Left ventricle myocardium inferior (tissue), 1 donor: Measurements from ENCODE around the gene RBPJL. TPM values are rescaled to one million over a fixed set of nuclear protein-coding genes. Genes with fewer than 3 reads are reported as not detected.
A peak's percentile ranks its signal among the peaks of the same experiment; 100 is the strongest.

Experiments used
- DNase-seq: peaks from one replicate; pipeline ENCODE4 v3.0.0-alpha.2; 2020
- H3K27ac ChIP-seq: fragments of 200-600 bp; replicated peaks from 2 replicates; pipeline ENCODE4 v1.8.0; 2021
- H3K27me3 ChIP-seq: fragments of 200-600 bp; 2 replicates; pipeline ENCODE4 v1.8.0; 2021; ENCODE audit warnings: low read depth
- H3K36me3 ChIP-seq: fragments of 200-600 bp; 2 replicates; pipeline ENCODE4 v1.8.0; 2021
- H3K4me1 ChIP-seq: fragments of 200-600 bp; 2 replicates; pipeline ENCODE4 v1.8.0; 2021
- H3K4me3 ChIP-seq: fragments of 200-600 bp; 2 replicates; pipeline ENCODE4 v1.8.0; 2021; ENCODE audit warnings: mild to moderate bottlenecking, moderate library complexity
- H3K9me3 ChIP-seq: fragments of 200-600 bp; replicated peaks from 2 replicates; pipeline ENCODE4 v1.8.0; 2021
- intact Hi-C: fragments of 100-400 bp; cut with micrococcal nuclease; formaldehyde crosslinking; loops from one replicate; pipeline ENCODE4 v1.11.0; 2022
- total RNA-seq: library from RNA; stranded (reverse); fragmentation: NEBNext Ultra II Directional; extraction: Animal tissue kit (Norgen Biotek cat#: 25700); gene quantifications from one replicate; pipeline ENCODE4 v1.2.1, GENCODE V29; 2021
- TF ChIP-seq, protein P1 (sequence below): fragments of 200-600 bp; IDR thresholded peaks from 2 replicates; pipeline ENCODE4 v1.8.0; 2021; ENCODE audit warnings: antibody characterized with exemption, mild to moderate bottlenecking, borderline replicate concordance
- donor health status: DM: no; HTN: yes; CAD: no; lungs with severe emphysema.

RBPJL gene
- total RNA-seq, 1 donor from 2014 or later: not detected

DNA sequence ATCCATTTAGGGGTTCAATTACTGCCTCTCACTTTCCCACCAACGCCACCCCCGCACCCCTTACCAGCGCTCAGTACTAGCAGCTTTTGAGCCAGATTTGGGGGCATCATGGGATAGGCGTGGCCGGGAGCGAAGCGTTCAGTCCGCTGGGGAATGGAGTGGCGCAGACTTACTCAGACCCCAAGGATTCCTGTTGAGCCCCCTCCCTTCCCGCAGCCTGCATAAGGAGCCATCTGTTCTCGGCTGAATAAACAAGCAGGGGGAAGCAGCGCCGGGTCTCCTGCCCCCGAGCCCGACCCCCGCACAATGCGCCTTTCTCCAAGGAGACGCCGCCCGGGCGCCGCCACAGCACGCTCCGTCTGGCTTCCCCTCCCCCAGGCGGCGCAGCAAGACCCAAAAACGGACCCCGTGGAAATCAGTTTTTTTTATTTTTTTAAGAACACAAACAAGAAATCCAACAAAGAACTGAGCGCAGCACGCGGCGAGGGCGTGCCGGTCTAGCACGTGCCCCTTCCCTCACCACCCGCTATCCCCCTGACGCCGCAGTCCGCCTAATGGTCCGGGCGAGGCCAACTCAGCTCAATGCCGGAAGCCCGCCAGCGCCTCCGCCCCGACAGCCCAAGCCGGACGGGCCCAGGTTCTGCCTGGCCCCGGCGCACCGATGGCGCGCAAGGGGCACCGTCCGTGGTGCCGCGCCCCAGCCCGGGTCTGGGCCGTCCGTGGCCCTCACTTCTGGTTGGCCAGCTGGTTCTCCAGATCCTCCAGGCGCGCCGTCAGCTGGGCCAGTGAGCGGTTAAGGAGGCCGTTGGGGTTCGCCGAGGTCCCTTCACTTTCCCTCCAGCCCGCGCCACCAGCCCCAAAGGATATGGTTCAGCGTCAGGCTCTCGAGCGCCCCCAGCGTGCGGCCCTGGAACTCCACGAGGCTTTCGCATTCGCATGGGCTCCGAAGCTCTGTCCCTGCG is 13.3 kb upstream of the RBPJL start:
- Histone ChIP-seq H3K27me3 (peaks cover 64% of the 10 kb centered on the region), H3K27ac (peak overlapping the region; percentile 27), H3K4me3 (peak overlapping the region; percentile 70), H3K36me3 (no peaks in the 10 kb centered on the region), H3K4me1 (peaks cover 21% of the 10 kb centered on the region), H3K9me3 (no peaks in the 10 kb centered on the region)
- DNase-seq: peak; percentile 78
- intact Hi-C loops: no loop called here
- TF ChIP-seq, protein P1, sequence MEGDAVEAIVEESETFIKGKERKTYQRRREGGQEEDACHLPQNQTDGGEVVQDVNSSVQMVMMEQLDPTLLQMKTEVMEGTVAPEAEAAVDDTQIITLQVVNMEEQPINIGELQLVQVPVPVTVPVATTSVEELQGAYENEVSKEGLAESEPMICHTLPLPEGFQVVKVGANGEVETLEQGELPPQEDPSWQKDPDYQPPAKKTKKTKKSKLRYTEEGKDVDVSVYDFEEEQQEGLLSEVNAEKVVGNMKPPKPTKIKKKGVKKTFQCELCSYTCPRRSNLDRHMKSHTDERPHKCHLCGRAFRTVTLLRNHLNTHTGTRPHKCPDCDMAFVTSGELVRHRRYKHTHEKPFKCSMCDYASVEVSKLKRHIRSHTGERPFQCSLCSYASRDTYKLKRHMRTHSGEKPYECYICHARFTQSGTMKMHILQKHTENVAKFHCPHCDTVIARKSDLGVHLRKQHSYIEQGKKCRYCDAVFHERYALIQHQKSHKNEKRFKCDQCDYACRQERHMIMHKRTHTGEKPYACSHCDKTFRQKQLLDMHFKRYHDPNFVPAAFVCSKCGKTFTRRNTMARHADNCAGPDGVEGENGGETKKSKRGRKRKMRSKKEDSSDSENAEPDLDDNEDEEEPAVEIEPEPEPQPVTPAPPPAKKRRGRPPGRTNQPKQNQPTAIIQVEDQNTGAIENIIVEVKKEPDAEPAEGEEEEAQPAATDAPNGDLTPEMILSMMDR: peak; percentile 96

DNA sequence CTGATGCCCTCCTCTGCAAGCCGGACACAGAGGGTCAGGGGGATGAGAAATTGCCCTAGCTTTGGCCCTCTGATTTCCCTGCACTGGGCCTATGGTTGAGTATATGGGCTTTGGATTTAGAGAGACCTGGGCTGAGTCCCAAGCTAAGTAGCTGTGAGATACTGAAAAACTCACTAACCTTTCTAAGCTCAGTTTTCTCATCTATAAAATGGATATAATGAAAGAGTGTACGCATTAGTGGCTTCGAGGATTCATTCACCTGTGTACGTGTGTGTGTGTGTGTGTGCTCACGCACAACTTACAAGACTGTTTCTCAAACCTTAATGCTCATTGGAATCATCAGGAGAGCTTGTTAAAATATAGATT is 12.7 kb upstream of the RBPJL start:
- Histone ChIP-seq H3K36me3 (no peaks in the 10 kb centered on the region), H3K9me3 (no peaks in the 10 kb centered on the region), H3K27ac (no peak overlapping the region), H3K4me3 (peak overlapping the region; percentile 70), H3K4me1 (peaks cover 21% of the 10 kb centered on the region), H3K27me3 (peaks cover 63% of the 10 kb centered on the region)
- TF ChIP-seq, protein P1: peak; percentile 19
- intact Hi-C loops: no loop called here
- no peak for DNase-seq

DNA sequence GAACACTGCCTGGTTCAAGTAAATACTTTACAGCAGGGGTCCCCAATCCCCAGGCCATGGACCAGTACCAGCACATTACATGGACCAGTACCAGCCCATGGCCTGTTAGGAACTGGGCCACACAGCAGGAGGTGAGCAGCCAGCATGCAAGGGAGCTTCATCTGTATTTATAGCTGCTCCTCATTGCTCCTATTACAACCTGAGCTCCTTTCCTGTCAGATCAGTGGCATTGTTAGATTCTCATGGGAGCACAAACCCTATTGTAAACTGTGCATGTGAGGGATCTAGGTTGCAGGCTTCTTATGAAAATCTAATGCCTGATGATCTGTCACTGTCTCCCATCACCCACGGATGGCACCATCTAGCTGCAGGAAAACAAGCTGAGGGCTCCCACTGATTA is 12.0 kb upstream of the RBPJL start:
- Histone ChIP-seq H3K36me3 (no peaks in the 10 kb centered on the region), H3K27me3 (peaks cover 62% of the 10 kb centered on the region), H3K9me3 (no peaks in the 10 kb centered on the region), H3K4me1 (peaks cover 21% of the 10 kb centered on the region), H3K27ac (no peak overlapping the region), H3K4me3 (no peak overlapping the region)
- intact Hi-C loops: no loop called here
- DNase-seq: no peak
- TF ChIP-seq, protein P1: no peak

DNA sequence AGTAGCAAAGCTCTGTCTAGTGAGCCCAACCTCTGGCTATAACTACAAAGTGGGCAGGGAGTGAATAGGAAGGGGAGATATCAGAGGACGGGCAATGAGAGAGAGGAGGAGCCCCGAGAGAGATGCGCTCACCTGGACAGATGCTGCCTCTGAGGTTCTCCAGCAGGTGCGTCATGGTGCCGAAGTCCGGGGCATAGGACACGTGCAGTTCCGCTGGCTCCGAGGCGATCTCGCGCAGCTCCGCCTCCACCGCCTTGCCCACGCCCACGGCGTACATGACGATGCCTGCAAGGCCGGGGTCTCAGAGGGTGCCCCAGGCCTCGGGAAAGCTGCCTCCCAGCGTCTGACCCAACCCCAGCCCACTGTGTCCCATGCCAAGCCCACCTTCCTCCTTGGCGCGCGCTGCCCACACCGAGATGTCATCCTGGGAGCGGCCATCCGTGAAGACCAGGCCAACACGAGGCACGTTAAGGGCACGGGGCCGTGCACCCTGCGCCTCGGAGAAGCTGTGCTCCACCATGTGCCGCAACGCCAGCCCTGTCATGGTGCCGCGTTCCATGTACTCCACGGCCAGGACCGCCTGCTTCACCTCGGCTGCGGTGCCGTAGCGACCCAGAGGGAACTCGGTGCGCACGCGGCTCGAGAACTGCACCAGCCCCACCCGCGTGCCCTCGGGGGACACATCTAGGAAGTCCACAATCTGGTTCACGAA is 8.7 kb upstream of the RBPJL start:
- intact Hi-C loops: no loop called here
- H3K4me1 ChIP-seq: peaks cover 14% of the 10 kb centered on the region
- H3K9me3 ChIP-seq: no peaks in the 10 kb centered on the region
- no peaks in the 10 kb centered on the region for H3K36me3 ChIP-seq
- TF ChIP-seq, protein P1: no peak
- H3K4me3 ChIP-seq: no peak overlapping the region
- peaks cover 81% of the 10 kb centered on the region for H3K27me3 ChIP-seq
- DNase-seq: no peak
- H3K27ac ChIP-seq: no peak overlapping the region

DNA sequence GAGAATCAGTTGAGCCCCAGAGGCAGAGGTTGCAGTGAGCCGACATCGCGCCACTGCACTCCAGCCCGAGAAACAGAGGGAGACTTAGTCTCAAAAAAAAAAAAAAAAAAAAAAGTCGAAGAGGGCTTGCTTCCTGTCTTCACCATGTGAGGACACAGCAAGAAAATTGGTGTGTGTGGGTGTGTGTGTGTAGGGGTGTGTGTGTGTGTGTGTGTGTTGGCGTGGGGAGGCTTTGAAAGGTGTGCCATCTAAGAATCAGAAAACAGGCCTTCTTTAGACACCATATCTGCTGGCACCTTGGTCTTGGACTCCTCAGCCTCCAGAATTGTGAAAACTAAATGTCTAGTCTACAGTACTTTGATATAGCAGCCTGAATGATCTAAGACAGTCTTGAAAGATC is 6.9 kb upstream of the RBPJL start:
- Histone ChIP-seq H3K27ac (no peak overlapping the region), H3K4me1 (no peaks in the 10 kb centered on the region), H3K4me3 (no peak overlapping the region), H3K9me3 (no peaks in the 10 kb centered on the region), H3K36me3 (no peaks in the 10 kb centered on the region), H3K27me3 (peaks cover 81% of the 10 kb centered on the region)
- intact Hi-C loops: no loop called here
- DNase-seq: no peak
- TF ChIP-seq, protein P1: no peak
